Keratinocyte (primary cell): ENCODE data around the gene ENTR1.

Experiments
- CTCF ChIP-seq, 3 experiments: IDR thresholded peaks in 1 of 3; conservative IDR thresholded peaks in 1 of 3; optimal IDR thresholded peaks in 1 of 3; 2 replicates in 2 of 3; 3 replicates in 1 of 3; pipeline versions ENCODE3 to v1.5.1; 2011; ENCODE audit warnings: low read length in 3 of 3, mild to moderate bottlenecking in 3 of 3, moderate library complexity in 2 of 3, control low read depth in 1 of 3, inconsistent platforms in 1 of 3; ENCODE audit not compliant: insufficient read depth in 2 of 3; ENCODE audit errors: extremely low read depth in 1 of 3
- EZH2 ChIP-seq: IDR thresholded peaks from one replicate; pipeline ENCODE4 v1.6.1; 2012; ENCODE audit warnings: inconsistent platforms, mild to moderate bottlenecking, low read length, moderate library complexity

- TF ChIP-seq CTCF (optimal IDR thresholded peaks at IDR 0.05 in 1 of 3, IDR thresholded peaks at IDR 0.05 in 1 of 3, conservative IDR thresholded peaks at IDR 0.05 in 1 of 3; ENCODE audit: extremely low read depth in 1 of 3, insufficient read depth in 2 of 3, low read length in 3 of 3): no peak
- TF ChIP-seq EZH2: no peak
Measured at GRCh38 chr9:136362450-136362784, 48.0 kb downstream of the ENTR1 start.
